GM18873 (cell line): ENCODE measurements around the gene PMEL.
"Not testable (repeated sequence)": the region's sequence is repeated elsewhere in the genome, so short reads cannot be mapped to it uniquely, and the experiment has no call there.

Experiments used
- ATAC-seq: cut with Tn5 transposase; IDR thresholded peaks from one replicate; pipeline ENCODE4 v1.9.1; 2021; ENCODE audit warnings: mild to moderate bottlenecking, moderate library complexity, moderate number of reproducible peaks; ENCODE audit not compliant: unreplicated experiment, low FRiP score

The PMEL gene

GRCh38 chr12:55925870-55926737 is 39.7 kb downstream of the PMEL start:
- no peak for ATAC-seq

GRCh38 chr12:55925371-55925770 is 40.5 kb downstream of the PMEL start:
- no peak for ATAC-seq

DNA sequence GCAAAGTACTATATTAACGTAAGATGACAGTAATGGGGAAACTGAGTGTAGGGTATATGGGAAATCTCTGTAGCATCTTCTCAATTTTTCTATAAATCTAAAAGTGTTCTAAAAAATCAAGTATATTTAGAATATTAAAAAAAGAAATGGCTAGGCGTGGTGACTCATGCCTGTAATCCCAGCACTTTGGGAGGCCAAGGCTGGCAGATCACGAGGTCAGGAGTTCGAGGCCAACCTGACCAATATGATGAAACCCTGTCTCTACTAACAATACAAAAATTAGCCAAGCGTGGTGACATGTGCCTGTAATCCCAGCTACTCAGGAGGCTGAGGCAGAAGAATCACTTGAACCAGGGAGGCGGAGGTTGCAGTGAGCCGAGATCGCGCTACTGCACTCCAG is 42.2 kb downstream of the PMEL start:
- ATAC-seq: not testable (repeated sequence)

DNA sequence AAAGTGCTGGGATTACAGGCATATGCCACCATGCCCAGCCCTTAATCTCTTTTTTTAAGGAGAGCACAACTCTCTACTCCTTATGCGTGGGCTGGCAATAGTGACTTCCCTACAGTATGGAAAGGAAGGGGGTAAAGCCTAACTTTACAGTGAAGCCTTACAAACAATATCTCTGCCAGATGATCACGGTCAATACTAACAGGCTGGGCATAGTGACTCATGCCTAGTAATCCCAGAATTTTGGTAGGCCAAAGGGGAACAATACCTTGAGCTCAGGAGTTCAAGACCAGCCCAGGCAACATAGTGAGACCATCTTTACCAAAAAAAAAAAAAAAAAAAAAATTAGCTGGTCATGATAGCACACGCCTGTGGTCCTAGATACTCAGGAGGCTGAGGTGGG is 43.7 kb downstream of the PMEL start:
- ATAC-seq: no peak

- not testable (repeated sequence) for ATAC-seq
These were observed 46.8 kb downstream of the PMEL start for GRCh38 chr12:55919032-55919431.

DNA sequence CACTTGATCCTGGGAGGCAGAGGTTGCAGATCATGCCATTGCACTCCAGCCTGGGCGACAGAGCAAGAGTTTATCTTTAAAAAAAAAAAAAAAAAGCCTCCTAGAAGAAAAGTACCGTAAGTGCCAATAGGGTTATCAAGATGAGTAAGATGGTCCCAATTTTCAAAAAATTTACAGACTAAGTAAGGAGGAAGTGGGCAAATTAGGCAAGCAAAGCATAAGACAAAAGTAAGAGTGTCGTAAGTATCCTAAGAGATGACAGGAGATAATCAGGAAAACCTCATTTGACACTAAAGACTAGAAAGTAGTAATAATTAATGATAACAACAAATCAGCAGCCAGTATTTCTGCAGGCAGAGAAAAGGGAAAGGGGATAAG is 50.4 kb downstream of the PMEL start:
- ATAC-seq: no peak

GRCh38 chr12:55912908-55913307 is 52.9 kb downstream of the PMEL start:
- no peak for ATAC-seq

- no peak for ATAC-seq
These were observed 56.3 kb downstream of the PMEL start for GRCh38 chr12:55909513-55909884.

- no peak for ATAC-seq
These were observed 56.9 kb downstream of the PMEL start for GRCh38 chr12:55908726-55909512.

DNA sequence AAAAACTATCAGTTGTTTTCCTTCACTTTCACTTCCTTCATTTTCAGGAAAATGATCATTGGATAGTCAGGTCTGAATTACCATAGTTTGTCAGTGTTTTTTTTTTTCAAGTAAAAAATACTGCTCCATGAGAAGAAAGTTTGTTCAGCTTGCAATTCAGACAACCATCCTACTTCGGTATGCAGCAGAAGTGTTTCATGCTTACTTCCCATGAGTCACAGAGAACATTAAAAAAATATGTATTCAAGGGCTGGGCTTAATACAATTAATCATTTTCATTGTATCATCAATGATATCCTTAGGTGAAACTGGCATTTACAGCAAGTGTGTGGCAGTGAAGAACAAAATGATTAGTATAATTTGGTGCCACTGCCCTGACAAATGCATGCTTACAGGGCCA is 59.8 kb downstream of the PMEL start:
- ATAC-seq: no peak
